Peyer's patch (tissue), 4 donors: ENCODE results near the gene FKBP8.

ENCODE experiments used
- CTCF ChIP-seq, 6 experiments: fragments of 450-650 bp in 4 of 6; fragments of 200-600 bp in 2 of 6; sonication (generic) in 1 of 6; IDR thresholded peaks; one replicate each; pipeline ENCODE4 v1.5.1; 2017 to 2019; ENCODE audit warnings: antibody characterized with exemption in 6 of 6, mild to moderate bottlenecking in 3 of 6, moderate library complexity in 1 of 6
- POLR2A ChIP-seq, 2 donors: fragments of 450-650 bp; IDR thresholded peaks; one replicate each; pipeline ENCODE4 v1.5.1; 2017; ENCODE audit warnings: antibody characterized with exemption in 2 of 2, mild to moderate bottlenecking in 2 of 2, moderate library complexity in 2 of 2

- TF ChIP-seq CTCF (IDR thresholded peaks at IDR 0.05) (no peak), POLR2A (IDR thresholded peaks at IDR 0.05) (no peak)
Measured at GRCh38 chr19:18558202-18558555, 14.8 kb upstream of the FKBP8 start.
